GM19468 (cell line): ENCODE measurements around the gene AKAP8.

Experiments used
- ATAC-seq: cut with Tn5 transposase; IDR thresholded peaks from one replicate; pipeline ENCODE4 v1.9.1; 2021; ENCODE audit warnings: mild to moderate bottlenecking, moderate library complexity, moderate number of reproducible peaks; ENCODE audit not compliant: unreplicated experiment; ENCODE audit errors: extremely low read depth

Gene AKAP8

DNA sequence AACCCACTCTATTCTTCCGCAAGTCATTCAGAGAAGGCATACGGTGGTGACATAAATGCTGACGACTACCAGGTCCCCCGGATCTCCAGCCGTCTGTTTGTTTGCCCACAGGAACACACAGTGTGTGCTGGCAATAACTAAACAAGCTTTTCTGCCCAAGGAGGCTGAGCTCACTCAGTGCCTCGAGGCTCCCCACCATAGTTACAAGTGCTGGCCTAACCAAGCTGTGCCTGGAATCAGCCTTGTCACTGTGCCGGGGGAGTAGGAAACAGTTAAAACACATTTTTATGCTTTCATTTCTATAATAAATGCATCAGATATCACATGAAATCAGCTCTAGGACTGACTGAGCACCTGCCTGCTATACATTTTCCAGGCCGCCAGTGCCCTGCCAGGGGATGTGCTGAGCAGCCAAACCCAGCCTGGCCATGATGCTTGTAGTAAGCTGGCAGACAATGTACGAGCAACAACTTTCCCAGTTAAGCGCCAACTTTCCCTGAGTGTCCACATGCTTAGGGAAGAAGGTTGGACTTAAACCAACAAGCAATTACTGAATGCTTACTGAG lies 75.4 kb downstream of the AKAP8 start:
- no peak for ATAC-seq
